ENCODE results near the gene IMMT.
A peak's percentile ranks its signal among the peaks of the same experiment; 100 is the strongest.

Gene IMMT

DNA sequence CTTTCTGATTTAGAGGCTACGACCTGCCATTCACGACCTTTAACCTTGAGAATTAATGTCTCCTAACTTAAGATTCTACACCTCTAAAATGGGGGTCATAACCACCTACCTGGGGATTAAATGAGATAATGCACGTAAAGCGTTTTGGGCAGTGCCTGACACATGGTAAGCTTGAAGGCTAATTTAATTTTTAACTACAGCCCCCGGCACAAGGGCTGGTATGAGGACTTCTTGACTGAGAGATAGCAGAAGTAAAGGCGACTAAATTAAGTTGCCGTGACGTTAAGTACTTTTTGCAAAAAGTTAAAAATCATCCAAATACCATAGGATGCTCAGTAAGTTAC is 4.5 kb upstream of the IMMT start:
- DNase-seq: peak; percentile 52 to 63
- no peak for TF ChIP-seq POLR2A (IDR thresholded peaks at IDR 0.05; ENCODE audit: low read length)
- TF ChIP-seq GATA1 (IDR thresholded peaks at IDR 0.05; ENCODE audit: low read depth, low read length): no peak

- DNase-seq: no peak
- TF ChIP-seq GATA1 (IDR thresholded peaks at IDR 0.05; ENCODE audit: low read depth, low read length) (no peak), POLR2A (IDR thresholded peaks at IDR 0.05; ENCODE audit: low read length) (no peak)
Measured at GRCh38 chr2:86195808-86196387, 636 bp upstream of the IMMT start.

DNA sequence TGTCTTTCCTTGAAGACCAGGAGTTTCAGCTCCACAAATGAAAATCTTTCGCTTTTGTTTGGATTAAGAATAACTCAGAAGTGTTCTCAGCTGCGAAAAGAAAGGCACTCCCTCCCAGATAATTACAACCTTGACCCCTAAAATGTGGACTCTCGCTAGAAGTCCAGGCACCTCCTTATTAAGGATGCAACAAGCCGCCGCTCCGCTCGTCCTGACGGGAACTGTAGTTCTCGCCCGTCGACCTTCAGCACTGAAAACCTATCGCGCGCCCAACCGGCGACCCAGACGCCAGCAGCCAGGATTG is 559 bp downstream of the IMMT start:
- no peak for DNase-seq
- TF ChIP-seq GATA1 (IDR thresholded peaks at IDR 0.05; ENCODE audit: low read depth, low read length): no peak
- TF ChIP-seq POLR2A (IDR thresholded peaks at IDR 0.05; ENCODE audit: low read length): no peak

- no peak for TF ChIP-seq GATA1 (IDR thresholded peaks at IDR 0.05; ENCODE audit: low read depth, low read length)
- TF ChIP-seq POLR2A (IDR thresholded peaks at IDR 0.05; ENCODE audit: low read length): no peak
- peak; percentile 55 to 68 for DNase-seq
Measured at GRCh38 chr2:86193901-86194567, 1.2 kb downstream of the IMMT start.

GRCh38 chr2:86189782-86190416 is 5.4 kb downstream of the IMMT start:
- DNase-seq: peak; percentile 62 to 71
- no peak for TF ChIP-seq GATA1 (IDR thresholded peaks at IDR 0.05; ENCODE audit: low read depth, low read length)
- TF ChIP-seq POLR2A (IDR thresholded peaks at IDR 0.05; ENCODE audit: low read length): no peak

DNA sequence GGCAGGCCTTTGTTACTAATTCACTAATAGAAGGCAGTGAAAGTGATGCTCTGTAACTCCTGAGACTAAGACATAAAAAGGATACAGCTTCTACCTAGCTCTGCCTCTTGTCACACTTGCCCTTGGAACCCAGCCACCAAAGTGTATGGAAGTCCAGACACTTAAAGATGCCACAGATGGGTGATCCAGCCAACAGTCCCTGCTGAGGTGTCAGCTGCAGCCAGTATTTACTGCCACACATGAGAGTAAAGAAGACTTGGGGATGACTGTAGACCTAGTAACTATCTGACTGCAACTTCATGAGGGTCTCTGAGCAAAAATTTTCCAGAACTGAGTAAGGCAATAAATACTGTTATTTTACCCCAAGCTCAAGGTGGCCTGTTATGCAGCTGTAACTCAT is 8.8 kb downstream of the IMMT start:
- TF ChIP-seq GATA1 (IDR thresholded peaks at IDR 0.05; ENCODE audit: low read depth, low read length) (no peak), POLR2A (IDR thresholded peaks at IDR 0.05; ENCODE audit: low read length) (no peak)
- DNase-seq: peak; percentile 36 to 49

DNA sequence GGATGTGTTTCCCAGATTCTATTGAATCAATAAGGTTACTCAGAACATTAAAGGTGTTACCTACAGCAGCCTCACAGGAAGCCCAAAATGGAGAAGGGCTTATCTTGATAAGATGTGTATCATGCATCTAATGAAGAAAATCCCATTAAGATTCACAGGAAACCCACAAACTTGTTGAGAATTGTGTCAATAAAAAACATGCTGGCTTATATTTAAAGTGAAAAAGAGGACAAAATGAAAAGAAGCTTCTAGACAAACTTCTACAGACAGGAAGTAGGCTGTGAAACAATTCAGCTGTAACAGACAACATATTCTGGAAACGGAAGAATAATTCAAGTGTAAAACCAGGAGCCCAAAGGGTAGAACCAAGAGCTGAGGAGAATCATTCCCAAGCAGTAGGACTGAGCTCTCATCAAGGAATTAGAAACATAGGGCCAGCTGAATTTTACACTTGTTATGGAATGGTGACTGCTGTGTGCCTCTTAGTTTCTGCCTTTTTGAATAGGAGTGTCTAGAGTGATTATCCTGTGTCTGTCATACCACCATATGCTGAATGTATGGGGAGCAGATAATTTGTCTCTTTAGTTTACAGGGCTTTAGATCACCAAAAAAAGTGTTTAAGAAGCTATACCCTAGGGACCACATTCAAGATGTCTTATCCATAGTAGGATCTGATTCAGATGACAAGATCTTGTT is 9.6 kb downstream of the IMMT start:
- DNase-seq: peak; percentile 18 to 44
- TF ChIP-seq GATA1 (IDR thresholded peaks at IDR 0.05; ENCODE audit: low read depth, low read length) (no peak), POLR2A (IDR thresholded peaks at IDR 0.05; ENCODE audit: low read length) (no peak)

DNA sequence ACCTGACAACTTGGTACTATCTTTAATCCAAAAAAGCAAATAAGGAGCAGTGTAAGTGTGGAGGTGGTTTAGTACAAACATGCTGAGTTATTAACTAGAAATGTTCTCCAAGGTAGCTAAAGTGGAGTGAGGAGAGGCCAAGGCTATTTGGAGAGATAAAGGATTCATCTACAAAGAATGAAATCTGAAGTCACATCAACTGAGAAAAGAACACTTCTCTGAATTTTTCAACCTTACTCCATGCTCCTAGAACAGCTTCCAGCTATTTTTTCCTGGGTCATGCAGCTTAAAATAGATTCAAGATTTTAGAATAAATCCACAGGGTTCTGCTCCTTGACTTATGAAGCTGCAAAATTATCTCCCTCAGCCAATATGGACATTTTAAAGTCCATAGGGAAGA is 18.7 kb downstream of the IMMT start:
- no peak for DNase-seq
- TF ChIP-seq POLR2A (IDR thresholded peaks at IDR 0.05; ENCODE audit: low read length) (no peak), GATA1 (IDR thresholded peaks at IDR 0.05; ENCODE audit: low read depth, low read length) (no peak)

- TF ChIP-seq POLR2A (IDR thresholded peaks at IDR 0.05; ENCODE audit: low read length) (no peak), GATA1 (IDR thresholded peaks at IDR 0.05; ENCODE audit: low read depth, low read length) (no peak)
- no peak for DNase-seq
Measured at GRCh38 chr2:86175828-86176227, 19.4 kb downstream of the IMMT start.

- TF ChIP-seq GATA1 (IDR thresholded peaks at IDR 0.05; ENCODE audit: low read depth, low read length) (no peak), POLR2A (IDR thresholded peaks at IDR 0.05; ENCODE audit: low read length) (no peak)
- DNase-seq: no peak
Measured at GRCh38 chr2:86174445-86174844, 20.8 kb downstream of the IMMT start.

- TF ChIP-seq GATA1 (IDR thresholded peaks at IDR 0.05; ENCODE audit: low read depth, low read length) (no peak), POLR2A (IDR thresholded peaks at IDR 0.05; ENCODE audit: low read length) (no peak)
- no peak for DNase-seq
Measured at GRCh38 chr2:86172610-86173009, 22.7 kb downstream of the IMMT start.

GRCh38 chr2:86171295-86171694 is 24.0 kb downstream of the IMMT start:
- no peak for DNase-seq
- no peak for TF ChIP-seq POLR2A (IDR thresholded peaks at IDR 0.05; ENCODE audit: low read length)
- TF ChIP-seq GATA1 (IDR thresholded peaks at IDR 0.05; ENCODE audit: low read depth, low read length): no peak

DNA sequence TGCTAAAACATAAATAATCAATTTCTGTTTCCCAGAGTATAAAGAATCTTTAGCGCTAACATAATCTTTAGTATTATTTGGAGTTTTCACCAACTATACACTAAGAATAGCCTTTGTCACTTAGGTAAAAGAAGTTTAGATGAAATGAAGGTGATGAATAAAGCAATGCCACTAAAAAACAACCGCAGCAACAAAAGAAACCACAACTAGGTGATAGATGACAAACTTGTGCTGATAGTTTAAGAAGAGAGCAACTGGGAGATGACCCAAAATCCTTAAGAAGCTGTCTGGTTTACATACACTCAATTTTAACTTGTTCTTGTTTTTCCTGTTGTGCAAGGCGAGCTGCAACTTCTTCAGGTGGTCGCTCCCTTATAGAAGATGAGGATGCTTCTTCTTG is 24.8 kb downstream of the IMMT start:
- TF ChIP-seq GATA1 (IDR thresholded peaks at IDR 0.05; ENCODE audit: low read depth, low read length): no peak
- no peak for TF ChIP-seq POLR2A (IDR thresholded peaks at IDR 0.05; ENCODE audit: low read length)
- no peak for DNase-seq

DNA sequence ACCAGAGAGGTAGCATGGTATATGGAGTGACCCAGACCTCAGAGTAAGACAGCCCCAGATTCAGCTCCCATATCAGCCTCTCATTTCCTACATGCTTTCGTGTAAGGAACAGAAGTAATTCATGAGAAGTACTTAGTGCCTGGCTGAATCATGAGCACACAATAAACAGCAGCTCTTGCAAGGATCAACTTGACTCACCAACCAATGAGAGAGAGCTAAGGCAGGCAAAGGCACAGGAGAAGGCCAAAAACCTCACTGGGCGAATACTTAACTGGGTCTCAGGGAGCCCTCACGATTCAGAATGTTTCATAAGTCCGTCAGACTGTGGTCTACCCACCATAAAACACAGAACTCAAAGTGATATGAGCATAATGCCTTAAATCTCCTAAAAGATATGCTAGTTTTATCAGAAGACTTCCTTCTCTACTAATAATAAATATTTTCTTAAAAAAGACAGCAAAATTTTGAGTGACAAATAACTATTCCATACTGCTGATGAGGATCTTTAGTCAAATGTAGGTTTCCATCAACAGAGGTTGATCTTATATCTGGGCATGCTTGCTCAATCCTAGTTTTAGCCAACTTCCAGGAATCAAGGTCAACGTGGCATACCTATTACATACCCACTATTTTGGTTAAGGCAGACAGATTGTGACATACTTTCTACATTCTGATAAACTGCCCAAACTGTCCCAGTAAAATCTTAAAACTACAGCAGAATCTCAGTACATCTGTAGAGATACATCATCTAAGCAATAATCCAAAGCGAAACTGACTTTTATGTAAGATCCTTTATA is 34.9 kb downstream of the IMMT start:
- TF ChIP-seq POLR2A (IDR thresholded peaks at IDR 0.05; ENCODE audit: low read length) (no peak), GATA1 (IDR thresholded peaks at IDR 0.05; ENCODE audit: low read depth, low read length) (no peak)
- no peak for DNase-seq
